LHCN-M2 (cell line): Measurements from ENCODE around the gene TTC4. TPM values are rescaled to one million over a fixed set of nuclear protein-coding genes. Genes with fewer than 3 reads are reported as not detected.

Experiments
- DNase-seq: peaks from one replicate; pipeline ENCODE4 v3.0.0-alpha.2; 2012; ENCODE audit warnings: low read depth
- polyA plus RNA-seq: library from polyadenylated mRNA; unstranded; fragments of >200 nt; gene quantifications from one replicate; pipeline ENCODE4 v1.2.1, GENCODE V29; 2012; ENCODE audit warnings: missing spikeins
- total RNA-seq: library from RNA; depleted of rRNA; stranded (reverse); fragments of >200 nt; gene quantifications from 2 replicates; pipeline ENCODE4 v1.2.3, GENCODE V29; 2014; rRNA removed

TTC4 gene
- total RNA-seq, result 32.2 and 35.1 TPM in 2 replicates
- polyA plus RNA-seq, result 21.0 TPM

GRCh38 chr1:54715493-54716298, at the start of gene TTC4:
Gene TTC4 (plus strand): TSS chr1:54715861. CDS start chr1:54715909, 48 bp downstream.
- peak; percentile 75 for DNase-seq

DNA sequence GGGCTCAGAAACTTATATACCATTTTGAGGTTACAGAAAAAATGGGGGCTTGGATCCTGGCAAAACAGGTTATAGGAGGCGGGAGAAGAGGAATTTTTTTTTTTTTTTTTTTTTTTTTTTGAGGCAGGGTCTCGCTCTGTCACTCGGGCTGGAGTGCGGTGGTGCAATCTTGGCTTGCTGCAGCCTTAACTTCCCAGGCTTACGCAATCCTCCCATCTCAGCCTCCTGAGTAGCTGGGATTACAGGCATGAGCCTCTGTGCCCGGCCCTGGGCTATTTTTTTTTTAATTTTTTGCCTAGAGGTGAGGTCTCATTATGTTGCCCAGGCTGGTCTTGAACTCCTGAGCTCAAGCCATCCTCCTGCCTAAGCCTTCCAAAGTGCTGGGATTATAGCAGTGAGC, 49.3 kb upstream of the TTC4 start:
- DNase-seq, result no peak

DNA sequence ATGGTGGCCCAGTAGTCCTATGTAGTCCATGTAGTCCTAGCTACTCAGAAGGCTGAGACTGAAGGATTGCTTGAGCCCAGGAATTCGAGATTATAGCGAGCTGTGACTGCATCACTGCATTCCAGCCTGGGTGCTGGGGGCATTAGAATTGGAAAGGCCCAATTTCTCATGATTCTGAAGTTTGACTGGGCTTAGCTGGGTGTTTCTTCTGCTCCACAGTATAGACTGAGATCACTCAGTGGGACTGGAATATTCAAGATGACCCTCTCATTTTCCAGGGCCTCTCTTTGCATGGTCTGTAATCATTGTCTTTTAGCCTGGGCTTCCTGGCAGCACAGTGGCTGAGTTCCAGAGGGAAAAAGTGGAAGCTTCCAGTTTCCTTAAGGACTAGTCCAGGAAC, 47.9 kb upstream of the TTC4 start:
- no peak for DNase-seq

DNA sequence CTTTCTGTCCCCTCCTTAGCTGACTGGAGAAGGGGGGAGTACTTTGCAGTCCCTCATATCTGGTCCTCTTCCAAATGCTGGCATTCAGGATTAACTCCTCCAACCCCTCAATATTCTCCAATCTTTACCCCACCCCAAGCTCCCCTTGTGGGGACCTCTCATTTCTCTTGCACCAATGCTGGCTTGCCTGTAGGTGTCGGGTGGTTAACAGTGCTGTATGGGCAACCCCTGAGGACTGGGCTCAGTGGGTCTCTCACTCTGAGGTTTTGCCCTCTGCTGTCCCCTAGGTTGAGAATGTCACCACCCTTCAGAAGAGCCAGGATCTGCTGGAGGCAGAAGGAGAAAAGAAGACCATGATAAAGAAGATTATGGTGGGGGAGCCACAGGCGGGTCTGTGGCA, 47.1 kb upstream of the TTC4 start:
- no peak for DNase-seq

DNA sequence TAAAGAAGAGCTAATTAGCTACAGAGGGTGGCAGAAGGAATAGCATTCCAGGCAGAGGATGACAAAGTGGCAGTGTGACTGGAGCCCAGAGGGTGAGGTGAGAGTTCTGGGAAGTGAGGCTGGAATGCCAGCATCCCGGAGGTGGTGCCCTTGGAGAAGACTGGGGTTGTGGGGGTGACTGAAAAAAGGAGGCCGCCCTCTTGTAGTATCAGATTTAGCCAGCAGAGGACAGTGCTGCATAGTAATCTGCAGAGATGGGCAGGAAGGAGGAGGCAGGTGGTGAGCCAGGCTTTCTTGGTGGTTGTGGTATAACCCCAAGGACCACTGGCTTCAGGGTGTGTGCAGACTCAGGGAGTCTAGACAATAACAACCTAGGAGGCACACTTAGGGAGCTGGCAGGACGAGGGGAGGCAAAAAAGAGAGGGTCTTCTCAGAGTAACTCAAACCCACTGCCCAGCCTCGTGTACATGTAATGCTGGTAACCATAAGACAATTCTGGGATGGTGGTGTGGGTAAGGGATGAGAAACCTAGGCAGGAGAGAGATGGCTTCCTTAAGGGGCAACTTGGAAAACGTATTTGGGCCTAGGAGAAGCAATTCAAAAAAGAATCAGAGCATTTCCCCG, 43.6 kb upstream of the TTC4 start:
- DNase-seq, result peak; percentile 53

DNA sequence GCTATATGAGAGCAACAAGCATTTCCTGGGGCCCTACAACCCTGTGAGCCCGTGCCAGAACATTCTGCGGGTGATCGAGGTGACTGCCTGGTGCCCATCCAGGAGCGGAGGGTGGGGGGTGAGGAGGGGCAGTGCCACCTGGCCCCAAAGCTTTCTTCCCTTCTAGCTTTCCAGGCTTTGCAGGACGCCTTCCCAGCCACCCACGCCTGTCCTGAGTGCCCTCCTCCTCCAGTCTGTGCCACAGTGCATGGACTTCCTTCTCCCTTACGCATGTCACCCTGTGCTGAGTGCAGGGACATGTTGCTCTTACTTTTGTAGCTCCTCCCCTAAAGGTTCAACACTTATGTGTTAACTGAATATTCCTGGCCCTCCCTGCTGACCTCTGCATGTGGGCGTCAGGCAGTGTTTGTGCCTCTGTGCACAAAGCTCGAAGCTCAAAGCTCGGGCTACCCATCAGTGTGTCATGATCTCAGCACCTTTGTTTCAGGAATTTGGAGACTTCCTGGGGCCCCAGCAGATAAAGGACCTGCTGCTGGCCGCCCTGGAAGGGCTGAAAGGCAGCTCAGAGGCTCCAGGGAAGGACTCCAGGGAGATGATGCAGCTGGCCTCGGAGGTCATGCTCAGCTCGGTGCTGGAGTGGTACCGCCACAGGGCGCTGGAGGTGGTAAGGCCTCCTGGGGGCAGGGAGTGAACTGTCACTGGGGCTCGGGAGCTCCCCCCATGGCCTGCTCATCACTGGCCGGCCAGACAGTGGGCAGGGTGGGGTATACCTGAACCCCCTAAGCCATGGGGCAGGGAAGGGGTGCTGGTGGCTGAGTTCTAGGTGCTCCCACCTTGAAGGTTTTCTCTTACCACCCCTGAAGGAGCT, 36.7 kb upstream of the TTC4 start:
- no peak for DNase-seq

DNA sequence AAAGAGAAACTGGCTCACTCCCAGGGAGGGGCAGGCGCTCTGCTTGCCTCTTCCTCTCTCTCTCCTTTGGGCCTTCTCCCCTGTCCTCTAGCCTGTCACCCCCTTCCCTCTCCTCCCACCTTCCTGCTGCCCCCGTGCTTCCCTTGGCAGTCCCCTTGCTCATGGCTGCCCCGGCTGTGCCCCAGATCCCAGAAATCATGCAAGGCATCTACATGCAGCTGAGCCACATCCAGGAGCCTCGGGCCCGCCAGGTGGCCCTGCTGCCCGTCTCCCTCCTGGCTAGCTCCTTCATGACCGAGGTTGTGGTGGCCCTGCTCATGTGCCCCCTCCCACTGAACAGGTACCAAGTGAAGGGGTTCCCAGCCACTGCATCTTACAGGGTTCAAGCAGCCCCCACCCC, 36.0 kb upstream of the TTC4 start:
- no peak for DNase-seq

DNA sequence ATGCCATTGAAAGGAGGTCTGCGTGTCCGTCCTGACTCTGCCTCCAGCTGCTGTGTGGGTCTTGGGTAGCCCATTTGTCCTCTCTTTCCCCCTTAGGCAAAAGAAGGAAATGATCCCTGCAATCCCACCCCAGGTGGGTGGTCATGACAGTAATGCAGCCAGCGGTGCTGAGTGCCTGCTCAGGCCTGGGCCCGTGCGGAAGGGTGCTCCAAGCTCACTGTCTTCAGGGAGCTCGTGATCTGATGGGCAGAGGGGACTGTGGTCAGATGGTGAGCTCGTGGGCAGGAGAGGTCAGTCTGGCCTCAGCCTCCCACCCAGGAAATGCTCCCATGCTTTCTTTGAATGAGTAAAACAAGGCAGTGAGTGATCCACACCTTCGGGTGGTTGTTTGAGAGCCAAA, 35.3 kb upstream of the TTC4 start:
- DNase-seq, result no peak

- peak; percentile 6 for DNase-seq
Observed at GRCh38 chr1:54681358-54681757, 34.3 kb upstream of the TTC4 start.

DNA sequence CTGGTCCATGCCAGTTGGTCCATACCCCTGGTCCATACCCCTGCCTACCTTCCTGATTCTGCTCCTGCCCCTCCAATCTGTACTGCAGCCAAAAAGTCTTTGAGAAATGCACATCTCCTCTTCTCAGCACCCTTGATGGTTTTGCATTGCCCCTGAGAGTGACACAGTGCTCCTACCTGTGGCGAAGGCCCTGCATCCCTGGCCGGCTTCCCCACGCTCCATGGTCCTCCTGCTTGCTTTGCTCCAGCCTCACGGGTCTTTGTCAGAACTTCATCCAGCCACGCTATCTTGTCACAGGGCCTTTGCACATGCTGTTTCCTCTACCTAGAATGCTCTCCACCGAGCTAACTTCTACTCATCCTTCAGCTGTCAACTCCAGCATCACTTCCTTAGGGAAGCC, 32.2 kb upstream of the TTC4 start:
- no peak for DNase-seq

- no peak for DNase-seq
Observed at GRCh38 chr1:54685335-54685905, 30.2 kb upstream of the TTC4 start.

DNA sequence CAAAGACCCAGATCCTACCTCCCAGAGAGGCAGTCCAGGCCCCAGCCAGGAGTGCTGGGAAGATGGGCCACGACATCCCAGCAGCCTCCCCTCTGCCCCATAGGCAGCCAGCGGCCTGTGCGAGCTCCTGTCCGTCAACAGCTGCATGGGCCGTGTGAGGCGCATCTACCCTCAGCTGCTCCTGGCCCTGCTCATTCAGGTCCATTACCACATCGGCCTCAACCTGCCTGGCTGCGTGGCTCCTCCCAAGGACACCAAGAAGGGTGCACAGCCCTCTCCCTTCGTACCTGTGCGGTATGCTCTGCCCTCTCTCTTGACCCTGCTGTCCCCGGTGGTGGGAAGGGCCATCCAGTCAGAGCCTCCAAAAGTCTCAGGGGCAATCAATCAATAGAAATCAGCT, 29.5 kb upstream of the TTC4 start:
- DNase-seq, result no peak

DNA sequence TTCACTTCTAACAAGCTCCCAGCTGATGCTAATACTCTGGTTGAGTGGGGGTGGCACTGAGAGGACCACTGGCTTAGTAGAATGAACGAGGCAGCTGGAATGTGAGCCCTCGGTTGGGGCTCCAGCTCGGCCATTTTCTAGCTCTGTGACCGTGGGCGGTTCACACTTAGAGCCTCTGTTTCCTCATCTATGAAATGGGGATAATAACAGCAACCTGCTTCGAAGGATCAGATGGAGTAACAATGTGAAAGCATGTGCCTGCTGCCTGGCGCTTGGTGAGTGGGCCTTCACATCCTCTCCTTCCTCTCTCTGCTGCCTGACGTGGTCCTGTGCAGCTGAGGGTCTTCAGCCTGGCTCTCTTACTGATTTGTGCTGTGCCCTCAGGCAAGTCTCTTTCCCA, 20.9 kb upstream of the TTC4 start:
- no peak for DNase-seq

GRCh38 chr1:54695221-54695620, 20.4 kb upstream of the TTC4 start:
- DNase-seq, result no peak

- no peak for DNase-seq
Observed at GRCh38 chr1:54695764-54696163, 19.9 kb upstream of the TTC4 start.

- no peak for DNase-seq
Observed at GRCh38 chr1:54696262-54696661, 19.4 kb upstream of the TTC4 start.

DNA sequence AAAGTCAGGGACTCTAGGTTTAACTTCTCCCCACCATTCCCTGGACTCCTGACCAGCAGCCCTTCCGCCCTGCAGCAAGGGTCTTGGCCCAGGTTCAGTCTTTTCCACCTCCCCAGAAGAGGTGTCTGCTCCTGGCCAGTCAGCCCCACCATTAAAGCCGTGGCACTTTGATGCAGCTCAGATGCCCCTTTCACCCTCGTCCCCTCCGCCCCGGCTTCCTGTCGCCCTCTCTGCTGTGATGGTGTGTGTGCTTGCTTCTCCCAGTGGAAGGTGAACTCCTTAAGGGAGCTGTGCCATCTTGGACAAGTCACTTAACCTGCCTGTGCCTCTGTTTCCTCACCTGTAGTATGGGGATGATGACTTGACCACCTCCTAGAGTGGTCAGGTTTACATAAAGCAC, 17.8 kb upstream of the TTC4 start:
- no peak for DNase-seq

- DNase-seq, result no peak
Observed at GRCh38 chr1:54698346-54698745, 17.3 kb upstream of the TTC4 start.

- no peak for DNase-seq
Observed at GRCh38 chr1:54699936-54700525, 15.6 kb upstream of the TTC4 start.

GRCh38 chr1:54701066-54701465, 14.6 kb upstream of the TTC4 start:
- DNase-seq, result no peak

DNA sequence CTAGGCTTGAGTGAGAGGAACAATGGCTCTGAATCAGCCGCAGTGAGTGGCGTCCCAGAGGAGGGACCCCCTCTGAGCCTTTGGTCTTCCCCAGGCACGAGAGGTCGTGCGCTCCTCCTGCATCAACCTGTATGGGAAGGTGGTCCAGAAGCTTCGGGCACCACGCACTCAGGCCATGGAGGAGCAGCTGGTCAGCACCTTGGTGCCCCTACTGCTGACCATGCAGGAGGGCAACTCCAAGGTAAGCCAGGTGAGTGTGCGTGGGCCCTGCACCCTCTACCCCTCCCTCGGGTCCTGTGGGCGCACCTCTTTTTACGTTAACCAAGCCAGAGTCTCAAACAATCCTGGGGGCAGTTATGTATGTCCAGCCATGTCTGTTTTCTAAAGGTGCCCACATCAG, 13.7 kb upstream of the TTC4 start:
- DNase-seq, result no peak

DNA sequence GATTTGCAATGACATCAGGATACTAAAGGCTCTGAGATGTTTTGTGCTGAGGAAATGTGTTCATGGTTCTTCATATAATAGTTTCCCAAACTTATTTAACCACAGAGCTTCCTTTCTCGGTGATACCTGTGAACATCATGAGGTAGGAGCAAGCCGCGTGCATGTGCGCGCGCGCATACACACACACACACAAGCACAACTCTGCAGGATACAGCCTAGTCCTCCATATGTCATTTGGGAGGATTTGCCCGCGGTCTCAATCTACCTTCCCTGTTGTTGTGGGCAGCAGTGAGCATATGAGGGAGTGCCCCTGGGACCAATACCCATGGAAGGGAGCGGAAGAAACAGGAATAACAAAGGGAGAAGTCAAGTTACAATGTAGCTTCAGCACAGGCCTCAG, 12.2 kb upstream of the TTC4 start:
- DNase-seq, result no peak
